PC-3 (cell line): ENCODE measurements around the gene IL20. TPM values are rescaled to one million over a fixed set of nuclear protein-coding genes. Genes with fewer than 3 reads are reported as not detected.

Experiments
- ATAC-seq: fragments of 200-7000 bp; cut with Tn5 transposase; 2 replicates; pipeline ENCODE4 v1.9.1; 2020; ENCODE audit warnings: mild to moderate bottlenecking, moderate library complexity
- BruUV-seq: library from RNA; stranded (reverse); fragments of 400-500 nt; replicated peaks from 2 replicates; lab custom pipeline; 2021; lab: Mats Ljungman, UMichigan
- CTCF ChIA-PET: fragments of 300-600 bp; sonication (Branson Sonifier 250); formaldehyde crosslinking; loops from one replicate; lab custom pipeline; 2022; ENCODE audit warnings: antibody characterized with exemption; lab: Charles Lee
- POLR2A ChIA-PET: fragments of 300-600 bp; sonication (Branson Sonifier 250); formaldehyde crosslinking; loops from one replicate; lab custom pipeline; 2022; ENCODE audit warnings: antibody characterized with exemption; ENCODE audit not compliant: unreplicated experiment; lab: Charles Lee
- DNase-seq: peaks from one replicate; pipeline ENCODE4 v3.0.0-alpha.2; 2015
- H2AFZ ChIP-seq: fragments of 300-600 bp; sonication (generic); 2 replicates; pipeline ENCODE4 v1.6.0; 2016; ENCODE audit warnings: antibody characterized with exemption, low read length
- H3F3A ChIP-seq: fragments of 300-600 bp; sonication (generic); one replicate; pipeline ENCODE4 v1.6.0; 2017; ENCODE audit warnings: antibody characterized with exemption, low read length, control low read depth, mild to moderate bottlenecking; ENCODE audit not compliant: unreplicated experiment
- H3K27ac ChIP-seq: fragments of 300-600 bp; sonication (generic); 2 replicates; pipeline ENCODE4 v1.5.1; 2016; ENCODE audit warnings: mild to moderate bottlenecking, low read length
- H3K27me3 ChIP-seq: fragments of 300-600 bp; sonication (generic); 2 replicates; pipeline ENCODE4 v1.6.1; 2016; ENCODE audit warnings: low read length, mixed read lengths
- H3K36me3 ChIP-seq: fragments of 300-600 bp; sonication (generic); 2 replicates; pipeline ENCODE4 v1.6.1; 2016; ENCODE audit warnings: low read depth, mixed run types, low read length, mixed read lengths
- H3K4me1 ChIP-seq: fragments of 300-600 bp; sonication (generic); 2 replicates; pipeline ENCODE4 v1.5.1; 2016; ENCODE audit warnings: low read length; ENCODE audit not compliant: insufficient read depth
- H3K4me2 ChIP-seq: fragments of 300-600 bp; sonication (generic); 2 replicates; pipeline ENCODE4 v1.6.0; 2016; ENCODE audit warnings: low read length
- H3K4me3 ChIP-seq: fragments of 300-600 bp; sonication (generic); 2 replicates; pipeline ENCODE4 v1.5.1; 2016; ENCODE audit warnings: mild to moderate bottlenecking, low read length, mixed read lengths
- H3K79me2 ChIP-seq: fragments of 300-600 bp; sonication (generic); 2 replicates; pipeline ENCODE4 v1.6.1; 2017; ENCODE audit warnings: low read length, mixed read lengths
- H3K9ac ChIP-seq: fragments of 300-600 bp; sonication (generic); 2 replicates; pipeline ENCODE4 v1.6.0; 2016; ENCODE audit warnings: mild to moderate bottlenecking, low read length
- H3K9me2 ChIP-seq: fragments of 300-600 bp; sonication (generic); replicated peaks from 2 replicates; pipeline ENCODE4 v1.6.1; 2016; ENCODE audit warnings: mixed run types, low read length, mixed read lengths
- H3K9me3 ChIP-seq: fragments of 300-600 bp; sonication (generic); 2 replicates; pipeline ENCODE4 v1.6.1; 2016; ENCODE audit warnings: low read length, mixed read lengths
- H4K20me1 ChIP-seq: fragments of 300-600 bp; sonication (generic); 2 replicates; pipeline ENCODE4 v1.6.1; 2016; ENCODE audit warnings: low read length, mixed read lengths
- CTCF ChIP-seq: fragments of 300-600 bp; sonication (generic); conservative IDR thresholded peaks from 2 replicates; pipeline ENCODE4 v1.5.1; 2017; ENCODE audit warnings: antibody characterized with exemption, low read depth, mild to moderate bottlenecking, low read length
- EZH2 ChIP-seq: fragments of 300-600 bp; sonication (generic); IDR thresholded peaks from one replicate; pipeline ENCODE4 v1.6.1; 2017; ENCODE audit warnings: antibody characterized with exemption, mild to moderate bottlenecking, low read length; ENCODE audit not compliant: unreplicated experiment
- EZH2phosphoT487 ChIP-seq: fragments of 300-600 bp; sonication (generic); IDR thresholded peaks from 2 replicates; pipeline ENCODE4 v1.6.1; 2018; ENCODE audit warnings: mild to moderate bottlenecking, antibody characterized with exemption, low read length, borderline replicate concordance
- intact Hi-C: fragments of 100-400 bp; cut with micrococcal nuclease; formaldehyde crosslinking; loops from 2 replicates; pipeline ENCODE4 v1.9.0; 2023
- total RNA-seq: library from RNA; depleted of rRNA; stranded (reverse); fragments of >200 nt; gene quantifications from 2 replicates; pipeline ENCODE4 v1.2.3, GENCODE V29; 2014

IL20 gene
- total RNA-seq, 1 experiment from 2014 or later: not detected

DNA sequence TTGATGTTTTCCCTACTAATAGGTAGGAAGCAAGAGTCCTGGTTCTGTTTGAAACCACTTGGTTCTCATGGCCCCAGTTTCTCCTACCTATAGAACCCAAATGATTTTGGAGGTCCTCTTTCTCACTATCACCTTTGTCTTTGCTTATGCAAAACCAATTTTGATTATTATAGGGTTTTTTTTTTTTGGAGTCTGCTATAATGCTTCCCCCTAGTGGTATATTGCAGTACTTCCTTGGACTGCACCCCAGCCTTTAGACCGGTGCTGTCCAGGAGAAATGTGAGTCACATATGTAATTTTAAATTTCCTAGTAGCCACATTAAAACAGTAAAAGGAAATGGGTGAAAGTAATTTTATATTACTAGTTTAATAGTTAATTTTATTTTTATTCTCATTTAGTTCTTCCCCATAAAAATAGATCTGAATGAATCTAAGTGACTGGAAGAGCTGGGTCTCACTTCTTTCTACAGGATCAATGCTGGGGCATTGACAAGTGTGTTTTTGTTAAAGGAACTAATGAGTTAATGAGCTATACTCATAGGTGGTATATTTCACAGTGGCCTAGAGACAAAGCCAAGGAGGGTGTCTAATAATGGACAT, 45.7 kb downstream of the IL20 start:
- H3K27me3 ChIP-seq: no peaks in the 10 kb centered on the region
- peaks cover 37% of the 10 kb centered on the region for H3K4me1 ChIP-seq
- no peaks in the 10 kb centered on the region for H3K9me2 ChIP-seq
- H2AFZ ChIP-seq: no peak overlapping the region
- no peaks in the 10 kb centered on the region for H4K20me1 ChIP-seq
- peak; percentile 14; the same call in 1 of the 2 replicates for ATAC-seq
- no peak for TF ChIP-seq EZH2
- TF ChIP-seq EZH2phosphoT487: no peak
- peak; percentile 98 for TF ChIP-seq CTCF
- H3K36me3 ChIP-seq: no peaks in the 10 kb centered on the region
- H3K9me3 ChIP-seq: no peaks in the 10 kb centered on the region
- H3K79me2 ChIP-seq: no peaks in the 10 kb centered on the region
- POLR2A ChIA-PET: interaction anchor here (0.6 kb wide), 1 partner anchor 46 kb away, joined by 4 read pairs; the partner anchor contains the start of gene IL20
- H3K4me2 ChIP-seq: peak overlapping the region; percentile 2; the same call in 1 of the 2 replicates
- peak; percentile 93 for DNase-seq
- intact Hi-C loops: loop anchor here (1.0 to 5.0 kb wide), 5 partner anchors 21 to 304 kb away; partner anchors contain the start of gene IL20
- H3K4me3 ChIP-seq: no peak overlapping the region
- peak overlapping the region; percentile 92 for H3K9ac ChIP-seq
- H3K27ac ChIP-seq: peak overlapping the region; percentile 86
- CTCF ChIA-PET: interaction anchor here (1.8 to 2.1 kb wide), 2 partner anchors 71 to 101 kb away, joined by 45 to 54 read pairs; no protein-coding TSS in a partner anchor
- no TSS peak for BruUV-seq
- H3F3A ChIP-seq: peaks cover 7% of the 10 kb centered on the region

GRCh38 chr1:206912445-206913095, 47.1 kb downstream of the IL20 start:
- Histone ChIP-seq H3K27ac (peak overlapping the region; percentile 13), H3K4me3 (no peak overlapping the region), H3K4me1 (peaks cover 37% of the 10 kb centered on the region), H3K79me2 (no peaks in the 10 kb centered on the region), H3K27me3 (no peaks in the 10 kb centered on the region), H4K20me1 (no peaks in the 10 kb centered on the region), H3K9ac (peak overlapping the region; percentile 44; the same call in 1 of the 2 replicates), H3K36me3 (no peaks in the 10 kb centered on the region), H3F3A (peaks cover 7% of the 10 kb centered on the region), H3K9me2 (no peaks in the 10 kb centered on the region), H2AFZ (peak overlapping the region; percentile 5; the same call in 1 of the 2 replicates), H3K4me2 (peak overlapping the region; percentile 4), H3K9me3 (no peaks in the 10 kb centered on the region)
- intact Hi-C loops: loop anchor here (1.0 to 5.0 kb wide), 8 partner anchors 55 to 586 kb away; no protein-coding TSS in a partner anchor
- no TSS peak for BruUV-seq
- no peak for TF ChIP-seq EZH2phosphoT487
- TF ChIP-seq CTCF: peak; percentile 99
- ChIA-PET CTCF (interaction anchor here (0.6 to 2.1 kb wide), 32 partner anchors 15 to 592 kb away, joined by 3 to 54 read pairs (median 4); partner anchors contain the start of genes C1orf116, DYRK3 and IL20), POLR2A (interaction anchor here (0.6 kb wide), 3 partner anchors 103 to 300 kb away, joined by 3 to 5 read pairs (median 3); no protein-coding TSS in a partner anchor)
- peak; percentile 32 for ATAC-seq
- DNase-seq: peak; percentile 98
